GM18517 (cell line): ENCODE data around the gene NSF.

Experiments used
- ATAC-seq: cut with Tn5 transposase; IDR thresholded peaks from one replicate; pipeline ENCODE4 v1.9.1; 2021; ENCODE audit warnings: mild to moderate bottlenecking, moderate library complexity; ENCODE audit not compliant: unreplicated experiment

NSF gene

DNA sequence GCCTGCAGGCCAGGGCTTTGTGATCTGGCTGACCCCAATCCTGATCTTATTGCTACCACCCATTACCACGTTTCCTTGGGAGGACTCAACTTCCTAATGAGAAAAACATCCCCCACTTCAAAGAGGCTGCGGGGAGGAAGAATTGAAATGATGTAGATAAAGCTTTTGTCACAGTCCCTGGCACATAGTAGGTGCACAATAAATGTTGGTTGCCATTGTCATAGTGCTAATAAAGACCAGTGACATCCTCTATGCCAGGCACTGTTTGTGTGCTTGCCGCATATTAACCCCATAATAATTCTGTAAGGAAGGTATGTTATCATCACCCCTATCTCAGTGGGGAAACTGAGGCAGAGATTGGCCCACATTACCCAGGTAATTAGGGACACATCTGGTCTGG, 205.6 kb downstream of the NSF start:
- no peak for ATAC-seq

GRCh38 chr17:46796524-46796923, 206.1 kb downstream of the NSF start:
- ATAC-seq = no peak

DNA sequence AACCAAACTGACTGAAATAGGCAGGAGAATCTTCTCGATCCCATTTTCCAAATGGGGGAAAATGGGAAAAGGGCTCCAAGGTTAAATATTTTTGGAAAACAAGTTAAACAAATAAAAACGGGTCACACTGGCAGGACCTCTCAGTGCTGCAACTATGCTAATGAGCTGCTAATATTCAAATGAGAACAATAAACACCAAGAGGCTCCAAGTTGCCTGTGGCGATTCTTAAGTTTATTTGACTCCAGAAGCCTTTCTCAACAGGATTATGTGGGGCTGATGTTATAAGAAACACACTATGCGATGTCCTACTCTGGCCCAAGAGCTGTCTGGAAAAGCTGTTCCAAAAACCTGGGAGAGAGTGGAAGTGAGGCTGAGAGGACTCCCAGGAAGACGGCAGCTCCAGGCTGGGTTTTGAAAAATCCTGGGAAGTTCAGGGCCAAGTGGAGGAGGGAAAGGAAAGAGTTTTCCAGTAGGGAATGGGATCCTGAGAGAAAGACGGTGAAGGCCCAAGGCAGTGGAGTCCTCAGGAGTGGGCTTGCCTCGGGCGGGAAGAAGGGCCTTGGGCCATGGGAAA, 206.6 kb downstream of the NSF start:
- ATAC-seq = no peak

- no peak for ATAC-seq
These were observed 210.1 kb downstream of the NSF start for GRCh38 chr17:46800573-46800972.

GRCh38 chr17:46802800-46803199, 212.3 kb downstream of the NSF start:
- ATAC-seq = no peak

DNA sequence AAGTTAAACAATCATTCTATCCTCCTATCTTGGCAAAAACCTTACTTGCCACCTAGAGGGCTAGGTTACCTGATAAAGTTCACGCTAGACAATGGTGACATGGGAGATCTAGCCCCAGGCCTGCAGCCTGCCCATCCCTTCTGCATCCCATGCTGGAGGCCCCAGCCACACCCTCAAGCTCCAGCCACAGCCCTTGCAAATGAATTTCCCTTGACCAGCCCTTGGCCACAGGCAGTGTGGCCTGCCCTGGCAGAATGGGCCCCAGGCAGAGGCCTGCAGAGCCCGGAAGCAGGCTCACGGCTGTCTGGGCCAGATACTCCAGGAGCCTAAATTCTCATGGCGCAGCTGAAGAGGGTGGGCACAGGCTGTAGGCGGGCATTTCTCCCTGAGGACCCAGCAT, 213.1 kb downstream of the NSF start:
- ATAC-seq = no peak

DNA sequence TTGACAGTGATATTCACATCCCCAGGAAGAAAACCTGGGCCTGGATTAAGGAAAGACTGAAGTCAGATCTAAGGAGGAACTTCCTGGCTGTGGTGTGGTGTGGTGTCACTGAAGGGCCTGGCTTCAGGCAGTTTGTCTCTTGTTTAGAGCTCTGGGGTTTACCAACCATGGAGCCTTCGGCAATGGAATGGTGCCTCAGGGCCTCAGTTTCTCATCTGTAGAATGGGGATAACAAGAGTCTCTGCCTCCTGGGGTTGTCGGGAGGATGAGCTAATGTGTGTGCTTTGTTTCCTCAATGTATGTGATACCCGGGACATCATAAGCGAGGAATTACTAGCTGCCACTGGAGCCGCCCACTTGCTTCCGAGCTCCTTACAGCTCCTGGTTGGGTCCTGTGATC, 215.3 kb downstream of the NSF start:
- ATAC-seq = no peak
